Testis (tissue), 3 donors: ENCODE data around the gene CCNY. TPM values are rescaled to one million over a fixed set of nuclear protein-coding genes. Genes with fewer than 3 reads are reported as not detected.

ENCODE experiments used
- DNase-seq: peaks from one replicate; pipeline ENCODE4 v3.0.0-alpha.2; 2019
- H3K27ac ChIP-seq, 2 donors: fragments of 200-600 bp; sonication (generic); one replicate each; pipeline ENCODE4 v1.5.1; 2019
- H3K27me3 ChIP-seq: fragments of 200-600 bp; sonication (generic); one replicate; pipeline ENCODE4 v1.5.1; 2019
- H3K36me3 ChIP-seq: fragments of 200-600 bp; sonication (generic); one replicate; pipeline ENCODE4 v1.5.1; 2017; ENCODE audit warnings: low read depth; ENCODE audit errors: missing control alignments
- H3K4me1 ChIP-seq: fragments of 200-600 bp; sonication (generic); one replicate; pipeline ENCODE4 v1.5.1; 2019
- H3K4me3 ChIP-seq, 2 donors: fragments of 200-600 bp; sonication (generic); one replicate each; pipeline ENCODE4 v1.5.1; 2017 to 2019
- H3K9me3 ChIP-seq: fragments of 200-600 bp; sonication (generic); one replicate; pipeline ENCODE4 v1.5.1; 2017
- POLR2A ChIP-seq: fragments of 450-650 bp; IDR thresholded peaks from one replicate; pipeline ENCODE4 v1.6.1; 2017; ENCODE audit warnings: antibody characterized with exemption, mild to moderate bottlenecking, moderate library complexity
- WGBS, 2 donors: methylation state at CpG; one replicate each; pipeline ENCODE4 v1.1.5; 2018; 5-methylcytosine and 5-hydroxymethylcytosine counted together
- intact Hi-C: fragments of 100-400 bp; cut with DNase I; formaldehyde crosslinking; loops from one replicate; pipeline ENCODE4 v1.15.1; 2023; ENCODE audit warnings: low total_unique reads
- polyA plus RNA-seq: library from polyadenylated mRNA; stranded (reverse); fragments of 350-450 nt; fragmentation: Illumina TruSeq; extraction: RNeasy Lipid Tissue Mini Kit (QIAGEN cat#74804); gene quantifications from one replicate; pipeline ENCODE4 v1.2.3, GENCODE V29; 2014; ENCODE audit warnings: low read depth, low replicate concordance; ENCODE audit not compliant: insufficient read depth
- total RNA-seq, 2 donors: library from RNA; depleted of rRNA; stranded (reverse); fragments of >200 nt; gene quantifications; one replicate each; pipeline ENCODE4 v1.2.3, GENCODE V29; 2016
- TF ChIP-seq, protein P1 (sequence below), 3 experiments: fragments of 450-650 bp in 2 of 3; fragments of 200-600 bp in 1 of 3; sonication (generic) in 1 of 3; IDR thresholded peaks; one replicate each; pipeline ENCODE4 v1.5.1; 2016 to 2019; ENCODE audit warnings: antibody characterized with exemption in 3 of 3, mild to moderate bottlenecking in 2 of 3, moderate library complexity in 1 of 3

CCNY gene
- total and polyA plus RNA-seq, 3 donors from 2014 or later, result 103 to 380 (median 132) TPM

DNA sequence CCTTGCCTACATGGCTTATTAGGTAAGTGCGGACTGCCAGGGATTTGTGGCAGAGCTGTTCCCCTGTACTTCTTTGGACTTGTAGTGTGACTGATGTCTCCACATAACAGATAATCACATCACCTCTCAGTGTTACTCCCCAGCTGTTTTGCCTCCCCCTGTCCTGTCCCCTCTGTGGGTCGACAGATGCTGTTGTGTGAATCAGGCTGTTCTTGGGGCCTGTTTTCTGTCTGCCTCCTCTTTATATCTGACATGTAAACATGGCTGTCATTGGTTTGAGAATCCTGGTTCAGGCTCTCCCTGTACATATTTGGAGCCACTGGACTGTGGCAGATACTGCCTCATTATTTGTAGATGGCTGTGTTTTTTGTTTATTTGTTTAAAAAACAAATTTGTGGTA lies 22.7 kb downstream of the CCNY start:
- H3K9me3 ChIP-seq, result no peaks in the 10 kb centered on the region
- no peaks in the 10 kb centered on the region for H3K27me3 ChIP-seq
- TF ChIP-seq, protein P1, sequence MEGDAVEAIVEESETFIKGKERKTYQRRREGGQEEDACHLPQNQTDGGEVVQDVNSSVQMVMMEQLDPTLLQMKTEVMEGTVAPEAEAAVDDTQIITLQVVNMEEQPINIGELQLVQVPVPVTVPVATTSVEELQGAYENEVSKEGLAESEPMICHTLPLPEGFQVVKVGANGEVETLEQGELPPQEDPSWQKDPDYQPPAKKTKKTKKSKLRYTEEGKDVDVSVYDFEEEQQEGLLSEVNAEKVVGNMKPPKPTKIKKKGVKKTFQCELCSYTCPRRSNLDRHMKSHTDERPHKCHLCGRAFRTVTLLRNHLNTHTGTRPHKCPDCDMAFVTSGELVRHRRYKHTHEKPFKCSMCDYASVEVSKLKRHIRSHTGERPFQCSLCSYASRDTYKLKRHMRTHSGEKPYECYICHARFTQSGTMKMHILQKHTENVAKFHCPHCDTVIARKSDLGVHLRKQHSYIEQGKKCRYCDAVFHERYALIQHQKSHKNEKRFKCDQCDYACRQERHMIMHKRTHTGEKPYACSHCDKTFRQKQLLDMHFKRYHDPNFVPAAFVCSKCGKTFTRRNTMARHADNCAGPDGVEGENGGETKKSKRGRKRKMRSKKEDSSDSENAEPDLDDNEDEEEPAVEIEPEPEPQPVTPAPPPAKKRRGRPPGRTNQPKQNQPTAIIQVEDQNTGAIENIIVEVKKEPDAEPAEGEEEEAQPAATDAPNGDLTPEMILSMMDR (IDR thresholded peaks at IDR 0.05), result no peak
- TF ChIP-seq POLR2A, result no peak
- WGBS, 2 donors, result 66 to 75% methylated on average over 2 of the region's 2 CpGs
- H3K36me3 ChIP-seq, result no peaks in the 10 kb centered on the region
- no peak overlapping the region for H3K4me3 ChIP-seq
- DNase-seq, result no peak
- peaks cover 5% of the 10 kb centered on the region for H3K4me1 ChIP-seq
- intact Hi-C loops, result no loop called here
- no peak overlapping the region for H3K27ac ChIP-seq

DNA sequence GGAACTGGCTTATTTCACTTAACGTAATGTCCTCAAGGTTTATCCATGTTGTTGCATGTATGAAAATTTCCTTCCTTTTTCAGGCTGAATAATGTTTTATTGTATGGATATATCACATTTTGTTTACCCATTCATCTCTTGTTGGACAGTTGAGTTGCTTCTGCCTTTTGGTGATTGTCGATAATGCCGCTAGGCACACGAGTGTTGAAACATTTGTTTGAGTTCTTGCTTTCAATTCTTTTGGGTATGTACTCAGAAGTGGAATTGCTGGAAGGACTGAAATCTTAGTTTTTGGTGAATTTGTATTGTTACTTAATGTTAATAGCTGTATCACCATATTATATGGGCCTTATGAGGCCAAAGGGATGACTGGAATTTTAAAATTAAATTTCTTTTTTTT lies 23.6 kb downstream of the CCNY start:
- Histone ChIP-seq H3K36me3 (no peaks in the 10 kb centered on the region), H3K4me3 (no peak overlapping the region), H3K4me1 (peaks cover 5% of the 10 kb centered on the region), H3K9me3 (no peaks in the 10 kb centered on the region), H3K27me3 (no peaks in the 10 kb centered on the region), H3K27ac (no peak overlapping the region)
- TF ChIP-seq, protein P1 (IDR thresholded peaks at IDR 0.05), result no peak
- TF ChIP-seq POLR2A, result no peak
- 95 to 97% methylated on average over 4 of the region's 4 CpGs for WGBS, 2 donors
- DNase-seq, result no peak
- intact Hi-C loops, result no loop called here

DNA sequence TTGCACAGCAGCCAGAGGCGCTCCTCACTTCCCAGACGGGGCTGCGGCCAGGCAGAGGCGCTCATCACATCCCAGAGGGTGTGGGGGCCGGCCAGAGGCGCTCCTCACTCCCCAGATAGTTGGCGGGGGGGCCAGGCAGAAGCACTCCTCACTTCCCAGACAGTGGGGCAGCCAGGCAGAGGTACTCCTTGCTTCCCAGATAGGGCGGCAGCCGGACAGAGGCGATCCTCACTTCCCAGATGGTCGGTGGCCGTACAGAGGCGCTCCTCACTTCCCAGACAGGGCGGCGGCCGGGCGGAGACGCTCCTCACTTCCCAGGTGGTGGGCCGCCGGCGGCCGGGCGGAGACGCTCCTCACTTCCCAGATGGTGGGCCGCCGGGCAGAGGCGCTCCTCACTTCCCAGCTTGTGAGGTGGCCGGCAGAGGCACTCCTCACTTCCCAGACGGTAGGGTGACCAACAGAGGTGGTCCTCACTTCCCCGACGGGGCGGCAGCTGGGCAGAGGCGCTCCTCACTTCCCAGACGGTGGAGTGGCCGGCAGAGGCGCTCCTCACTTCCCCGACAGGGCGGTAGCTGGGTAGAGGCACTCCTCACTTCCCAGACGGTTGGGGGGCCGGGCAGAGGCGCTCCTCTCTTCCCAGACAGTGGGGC lies 26.5 kb downstream of the CCNY start:
- intact Hi-C loops, result no loop called here
- Histone ChIP-seq H3K36me3 (no peaks in the 10 kb centered on the region), H3K27ac (no peak overlapping the region), H3K27me3 (no peaks in the 10 kb centered on the region), H3K9me3 (no peaks in the 10 kb centered on the region), H3K4me3 (no peak overlapping the region), H3K4me1 (peaks cover under 1% of the 10 kb centered on the region)
- no peak for DNase-seq
- TF ChIP-seq, protein P1 (IDR thresholded peaks at IDR 0.05), result no peak
- TF ChIP-seq POLR2A, result no peak
- whole genome bisulfite sequencing, 2 donors, result 72 to 86% methylated on average over 28 to 41 of the region's 41 CpGs

DNA sequence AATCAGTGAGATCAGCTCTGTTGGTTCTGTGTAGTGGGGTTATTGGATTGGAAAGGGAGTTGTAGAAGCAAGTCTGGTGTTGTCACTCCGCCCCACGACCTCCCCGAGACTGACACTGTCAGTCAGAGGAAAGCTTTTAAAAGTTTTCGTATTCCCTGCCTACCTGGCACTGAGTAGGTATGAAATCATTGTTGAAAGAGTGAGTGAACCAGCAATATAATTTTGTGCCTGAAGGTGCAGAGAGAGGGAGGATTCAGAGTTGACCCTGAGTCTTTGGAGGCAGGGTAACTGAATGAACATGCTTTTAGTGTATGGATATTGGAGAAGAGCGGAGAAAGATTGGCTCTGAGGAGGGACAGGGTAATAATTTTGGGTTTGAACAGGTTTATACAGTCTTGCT lies 27.3 kb downstream of the CCNY start:
- peaks cover 2% of the 10 kb centered on the region for H3K4me1 ChIP-seq
- intact Hi-C loops, result no loop called here
- TF ChIP-seq, protein P1 (IDR thresholded peaks at IDR 0.05), result no peak
- TF ChIP-seq POLR2A, result no peak
- no peaks in the 10 kb centered on the region for H3K27me3 ChIP-seq
- no peaks in the 10 kb centered on the region for H3K9me3 ChIP-seq
- H3K27ac ChIP-seq, result no peak overlapping the region
- no peak for DNase-seq
- no peak overlapping the region for H3K4me3 ChIP-seq
- no peaks in the 10 kb centered on the region for H3K36me3 ChIP-seq
- 71 to 89% methylated on average over 5 of the region's 5 CpGs for WGBS, 2 donors

DNA sequence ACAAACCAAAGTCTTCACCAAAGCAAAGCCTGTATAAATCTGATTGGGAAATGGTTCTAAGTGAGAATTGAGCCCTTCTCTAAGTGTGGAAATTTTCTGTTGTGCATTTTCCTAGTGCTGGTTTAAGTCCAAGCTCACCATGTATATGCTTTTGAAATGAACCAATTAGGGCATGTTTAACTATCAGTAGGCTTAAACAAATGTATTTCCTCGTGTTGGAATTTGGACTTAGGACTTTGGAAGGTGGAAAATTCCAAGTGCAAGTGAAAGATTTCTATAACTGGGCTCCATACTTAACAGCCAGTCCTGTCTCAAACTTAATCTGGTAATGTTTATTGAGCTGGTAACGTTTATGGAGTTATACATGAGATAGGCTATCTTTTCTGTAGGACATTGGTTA lies 28.5 kb downstream of the CCNY start:
- Histone ChIP-seq H3K27ac (no peak overlapping the region), H3K4me3 (no peak overlapping the region), H3K4me1 (peaks cover 8% of the 10 kb centered on the region), H3K36me3 (no peaks in the 10 kb centered on the region), H3K27me3 (no peaks in the 10 kb centered on the region), H3K9me3 (no peaks in the 10 kb centered on the region)
- TF ChIP-seq POLR2A, result no peak
- intact Hi-C loops, result no loop called here
- WGBS, 2 donors, result 40 to 61% methylated on average over 2 of the region's 2 CpGs
- DNase-seq, result no peak
